GM19468 (cell line): ENCODE results near the gene PSMA2.
A peak's percentile ranks its signal among the peaks of the same experiment; 100 is the strongest.

Experiments
- ATAC-seq: cut with Tn5 transposase; IDR thresholded peaks from one replicate; pipeline ENCODE4 v1.9.1; 2021; ENCODE audit warnings: mild to moderate bottlenecking, moderate library complexity, moderate number of reproducible peaks; ENCODE audit not compliant: unreplicated experiment; ENCODE audit errors: extremely low read depth

The PSMA2 gene

DNA sequence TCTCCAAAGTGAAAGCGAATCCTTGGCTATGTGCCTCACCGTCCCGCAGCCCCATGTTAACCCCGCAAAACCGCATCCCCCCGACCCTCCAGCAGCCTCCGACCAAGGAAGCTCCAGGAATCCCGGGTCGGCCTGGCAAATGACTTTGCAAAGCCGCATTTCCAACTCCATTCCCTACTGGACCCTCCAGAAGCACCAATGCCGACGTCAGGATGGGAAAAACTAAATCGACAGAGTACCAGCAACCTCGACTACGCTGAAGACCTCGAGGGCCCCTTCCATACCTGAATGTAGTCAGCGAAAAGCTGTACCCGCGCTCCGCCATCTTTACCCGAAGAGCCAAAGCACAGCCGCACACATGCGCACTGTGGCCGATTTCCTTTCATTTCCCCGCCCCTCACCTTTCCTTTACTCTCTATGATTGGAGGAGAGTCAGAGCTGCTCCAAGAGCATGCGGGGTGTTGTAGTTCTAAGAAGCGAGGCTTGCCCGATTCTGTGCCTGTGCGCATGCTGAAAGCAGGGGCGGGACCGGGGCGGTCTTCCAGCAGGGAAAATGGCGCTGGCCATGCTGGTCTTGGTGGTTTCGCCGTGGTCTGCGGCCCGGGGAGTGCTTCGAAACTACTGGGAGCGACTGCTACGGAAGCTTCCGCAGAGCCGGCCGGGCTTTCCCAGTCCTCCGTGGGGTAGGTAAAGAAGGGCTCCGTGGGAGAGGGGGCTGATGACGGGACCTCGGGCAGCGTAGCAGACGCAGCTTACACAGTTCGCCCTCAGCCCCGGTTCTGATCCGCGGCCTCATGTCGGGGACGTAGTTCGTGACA lies at the start of gene PSMA2, which contains the start of gene MRPL32:
PSMA2 (minus strand) TSS at position 341 of the 818 bp plus-strand sequence; CDS start at position 325, 16 bp downstream.
MRPL32 (plus strand) TSS at position 543 of the 818 bp plus-strand sequence; CDS start at position 554, 11 bp downstream.
- peak; percentile 99 for ATAC-seq

DNA sequence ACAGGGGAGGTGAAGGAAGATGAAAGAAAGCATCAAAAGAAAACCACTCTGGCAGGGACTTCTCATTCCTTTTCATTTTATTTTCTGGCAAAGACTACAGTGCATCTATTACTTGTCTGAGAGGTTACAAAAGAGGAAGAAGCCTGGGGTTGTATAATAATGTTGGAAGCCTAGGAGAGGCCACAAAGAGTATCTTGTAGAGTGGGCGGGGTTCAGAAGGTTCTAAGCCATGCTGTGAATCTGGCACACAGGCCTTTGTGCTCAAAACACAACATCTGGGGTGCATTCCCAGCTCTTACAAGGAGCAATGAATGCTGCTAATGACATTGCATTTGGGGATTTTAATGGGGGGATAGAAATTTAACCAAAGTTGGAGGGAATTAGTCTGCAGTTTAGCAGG lies 49.6 kb upstream of the PSMA2 start:
- ATAC-seq, result no peak

DNA sequence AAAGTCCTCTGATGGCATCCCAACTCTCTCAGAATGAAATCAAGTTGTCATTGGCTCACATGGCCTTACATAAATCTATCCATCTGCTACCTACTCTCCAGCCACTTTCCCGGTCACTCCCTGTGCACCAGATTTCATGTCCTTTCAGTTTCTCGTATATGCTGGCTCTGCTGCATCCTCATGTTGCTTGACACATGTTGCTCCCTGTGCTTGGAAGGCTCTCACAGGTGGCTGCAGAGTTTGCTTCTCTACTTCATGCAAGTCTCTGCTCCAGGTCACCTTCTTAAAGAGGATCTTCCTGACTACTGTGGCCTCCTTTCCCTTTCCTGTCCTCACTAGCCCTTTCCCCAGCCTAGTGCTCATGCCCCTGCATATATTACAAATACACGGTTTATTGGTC lies 48.5 kb upstream of the PSMA2 start:
- no peak for ATAC-seq

DNA sequence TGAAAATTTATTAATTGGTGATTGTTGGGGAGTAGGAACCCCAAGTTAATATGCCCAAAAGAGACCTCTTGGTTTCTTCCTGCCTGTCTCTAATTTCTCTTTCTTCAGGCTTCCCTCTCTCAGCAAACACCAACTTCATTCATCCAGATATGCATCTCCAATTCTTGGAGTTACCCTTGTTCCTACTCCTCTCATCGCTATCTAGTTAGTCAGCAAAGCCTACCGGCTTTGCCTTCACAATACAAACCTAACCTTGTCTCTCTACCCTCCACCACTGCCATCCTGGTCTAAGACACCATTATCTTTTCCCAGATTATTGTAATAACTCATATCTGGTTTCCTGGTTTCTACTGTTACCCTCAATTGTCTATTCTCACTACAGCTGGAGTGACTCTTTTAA lies 48.1 kb upstream of the PSMA2 start:
- ATAC-seq, result no peak

DNA sequence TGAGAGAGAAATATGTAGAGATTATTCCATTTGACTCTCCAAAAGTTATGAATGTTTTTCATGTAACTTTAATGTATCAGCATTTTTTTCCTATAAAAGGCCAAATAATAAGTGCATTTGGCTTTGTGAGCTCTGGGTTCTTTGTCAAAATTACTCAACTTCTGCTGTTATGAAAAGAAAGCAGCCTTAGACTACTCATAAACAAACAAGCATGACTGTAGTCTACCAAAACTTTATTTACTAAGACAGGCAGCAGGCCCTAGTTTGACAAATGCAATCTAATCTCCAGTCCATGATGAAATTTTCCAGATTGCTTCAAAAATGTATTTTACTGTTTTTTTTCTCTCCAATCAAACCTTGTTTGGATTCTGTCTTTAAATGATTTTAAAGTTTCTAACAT lies 46.5 kb upstream of the PSMA2 start:
- no peak for ATAC-seq

DNA sequence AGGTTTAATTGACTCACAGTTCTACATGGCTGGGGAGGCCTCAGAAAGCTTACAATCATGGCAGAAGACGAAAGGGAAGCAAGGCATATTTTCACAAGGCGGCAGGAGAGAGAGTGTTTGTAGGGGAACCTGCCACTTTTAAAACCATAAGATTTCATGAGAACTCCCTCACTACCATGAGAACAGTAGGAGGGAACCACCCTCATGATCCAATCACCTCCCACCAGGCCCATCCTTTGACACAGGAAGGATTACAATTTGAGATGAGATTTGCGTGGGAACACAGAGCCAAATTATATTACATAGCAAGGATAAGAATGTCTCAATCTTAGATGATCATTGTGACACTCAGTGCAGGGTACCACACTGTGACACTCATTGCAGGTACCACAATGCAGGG lies 44.4 kb upstream of the PSMA2 start:
- no peak for ATAC-seq

DNA sequence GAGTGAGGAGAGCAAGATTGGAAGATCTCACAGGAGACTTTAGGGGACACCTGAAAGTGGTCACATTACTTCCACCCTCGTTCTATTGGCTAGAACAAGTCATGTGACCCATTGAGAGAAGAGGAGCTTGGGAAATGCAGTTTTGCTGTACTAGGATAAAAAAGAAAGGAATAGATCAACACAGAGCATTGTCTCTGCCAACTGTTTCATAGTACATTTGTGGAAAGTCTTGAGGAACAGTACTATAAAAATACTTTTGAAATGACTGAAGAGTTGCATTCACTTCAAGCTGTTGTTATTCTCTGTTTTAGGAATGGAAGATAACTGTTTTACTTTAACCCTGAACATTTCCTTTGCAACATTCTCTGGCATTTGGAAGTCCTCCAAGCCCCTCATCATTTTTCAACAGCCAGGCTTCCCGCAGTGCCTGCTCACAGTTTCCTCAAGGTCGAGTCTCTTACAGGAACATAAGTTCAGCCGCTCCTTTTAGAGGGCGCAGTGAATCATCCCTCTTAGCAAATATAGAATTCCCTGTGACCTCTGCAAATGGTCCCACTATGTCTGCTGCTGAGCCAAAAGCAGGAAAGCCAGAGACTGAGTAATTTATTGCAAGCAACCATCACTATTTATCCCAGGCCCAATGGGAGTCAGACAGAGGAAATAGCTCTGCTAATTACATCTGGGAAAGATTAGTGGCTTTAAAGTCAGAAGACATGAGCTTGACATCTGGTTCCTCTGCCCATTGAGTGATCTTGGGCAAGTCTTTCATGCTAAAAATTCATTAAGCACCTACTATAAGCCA lies 40.9 kb upstream of the PSMA2 start:
- no peak for ATAC-seq

DNA sequence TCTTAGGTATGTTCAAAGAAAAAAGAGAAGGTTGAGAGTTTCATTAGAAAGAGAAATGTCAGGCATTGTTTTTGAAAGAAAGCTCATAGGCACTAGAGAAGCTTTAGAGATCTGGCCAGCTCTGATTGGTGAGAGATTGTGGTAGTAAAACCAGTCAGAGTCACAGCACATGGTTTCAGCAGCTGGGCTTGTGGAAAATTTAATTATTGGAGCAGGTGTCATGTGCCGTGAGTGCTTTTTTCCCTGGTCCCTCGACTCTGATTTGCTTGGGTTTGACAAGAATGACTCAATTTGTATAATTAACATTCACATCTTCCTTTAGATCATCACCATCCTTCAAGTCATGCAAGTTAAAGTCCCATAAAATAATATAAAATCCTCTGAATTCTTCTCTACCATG lies 35.4 kb upstream of the PSMA2 start:
- ATAC-seq, result no peak

DNA sequence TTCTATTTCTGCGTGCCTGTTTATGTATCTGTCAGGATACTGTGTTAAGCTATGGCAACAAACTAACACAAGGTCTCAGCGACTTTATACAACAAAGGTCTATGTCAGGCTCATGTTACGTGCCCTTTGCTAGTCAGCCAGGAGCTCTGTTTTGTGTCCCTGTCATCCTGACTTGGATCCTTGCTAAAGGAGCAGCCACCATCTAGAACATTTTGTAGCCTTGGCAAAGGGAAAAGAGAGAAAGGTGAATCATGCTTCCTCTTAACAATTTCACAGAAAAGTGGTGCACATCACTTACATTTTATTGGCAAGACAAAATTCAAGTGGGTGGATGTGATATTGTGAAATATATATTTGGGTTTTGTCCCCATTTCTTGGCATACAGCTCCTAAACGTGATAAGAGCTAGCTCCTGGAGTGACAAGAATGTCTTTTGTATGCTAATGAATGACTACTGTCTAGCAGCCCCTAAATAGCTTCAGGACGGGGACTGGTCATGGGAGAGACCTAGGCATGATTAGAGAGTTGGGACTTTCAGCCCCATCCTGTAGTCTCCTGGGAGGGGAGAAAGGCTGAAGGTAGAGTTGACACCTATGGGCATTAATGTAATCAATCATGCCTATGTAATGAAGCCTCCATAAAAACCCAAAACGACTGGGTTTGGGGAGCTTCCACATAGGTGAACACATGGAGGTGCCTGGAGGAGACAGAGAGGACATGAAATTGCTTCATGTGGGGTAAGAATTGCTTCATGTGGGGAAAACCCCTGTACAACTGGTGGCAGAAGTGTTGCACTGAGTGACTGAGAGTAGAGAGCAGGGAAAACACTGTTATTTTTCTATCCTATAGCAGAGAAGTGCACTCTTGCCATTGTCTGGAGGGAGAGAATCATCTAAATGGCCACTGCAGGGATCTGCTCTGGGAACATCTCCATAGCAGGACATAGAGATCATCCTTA lies 33.2 kb upstream of the PSMA2 start:
- no peak for ATAC-seq

DNA sequence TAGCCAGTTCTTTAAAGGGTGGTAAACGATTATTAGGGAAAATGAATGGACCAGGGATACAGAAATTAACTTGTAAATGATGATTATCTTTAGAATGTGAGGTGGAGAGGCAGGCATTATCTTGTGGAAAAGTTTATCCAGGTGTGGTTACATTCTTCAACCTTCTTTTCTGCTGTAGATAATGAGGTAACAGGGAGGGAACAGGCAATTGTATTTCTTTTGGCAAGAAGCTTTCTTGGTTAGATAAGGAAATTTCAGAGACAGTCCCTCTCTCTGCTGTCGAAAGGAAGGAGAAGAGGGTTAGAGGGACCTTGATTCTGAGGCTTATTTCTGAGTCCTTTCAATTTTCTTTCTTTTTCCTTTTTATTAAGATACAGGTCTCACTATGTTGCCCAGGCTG lies 32.3 kb upstream of the PSMA2 start:
- no peak for ATAC-seq

DNA sequence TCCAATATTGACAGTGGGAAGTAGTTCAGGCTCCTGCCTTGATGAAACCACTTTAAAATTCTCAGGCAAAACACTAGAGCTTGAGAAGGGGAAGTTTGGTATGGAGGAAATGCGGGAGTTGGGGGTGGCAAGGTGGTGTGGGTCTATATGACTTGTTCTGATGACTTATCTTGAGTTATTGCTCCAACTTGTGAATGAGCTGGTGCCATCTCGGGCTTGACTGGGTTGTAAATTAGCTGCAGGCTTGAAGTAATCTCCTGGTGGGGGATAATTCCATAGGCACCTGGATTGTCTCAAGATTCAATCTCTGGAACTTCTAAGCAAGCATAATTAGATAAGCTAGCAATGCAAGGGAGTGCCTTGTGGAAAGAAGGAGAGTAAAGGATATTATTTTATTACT lies 29.2 kb upstream of the PSMA2 start:
- ATAC-seq, result no peak

DNA sequence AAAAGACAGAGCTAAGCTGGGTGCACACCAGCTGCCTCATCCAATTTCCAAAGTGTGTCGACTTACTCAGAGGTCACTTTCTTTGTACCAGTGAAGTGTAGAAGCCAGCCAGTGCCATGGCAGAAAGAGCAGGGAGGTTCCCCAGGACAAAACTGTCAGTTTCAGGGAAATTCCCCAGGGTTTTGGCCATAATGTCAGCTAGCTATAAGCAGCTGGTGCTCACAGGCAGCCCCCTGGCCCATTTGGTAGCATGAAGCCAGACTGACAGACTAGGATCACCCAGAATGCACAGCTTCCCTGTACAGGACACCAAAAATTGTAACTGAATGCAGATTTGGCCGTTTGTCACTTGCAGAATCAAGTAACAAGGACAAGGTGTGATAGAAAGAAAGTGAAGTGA lies 28.8 kb upstream of the PSMA2 start:
- no peak for ATAC-seq

DNA sequence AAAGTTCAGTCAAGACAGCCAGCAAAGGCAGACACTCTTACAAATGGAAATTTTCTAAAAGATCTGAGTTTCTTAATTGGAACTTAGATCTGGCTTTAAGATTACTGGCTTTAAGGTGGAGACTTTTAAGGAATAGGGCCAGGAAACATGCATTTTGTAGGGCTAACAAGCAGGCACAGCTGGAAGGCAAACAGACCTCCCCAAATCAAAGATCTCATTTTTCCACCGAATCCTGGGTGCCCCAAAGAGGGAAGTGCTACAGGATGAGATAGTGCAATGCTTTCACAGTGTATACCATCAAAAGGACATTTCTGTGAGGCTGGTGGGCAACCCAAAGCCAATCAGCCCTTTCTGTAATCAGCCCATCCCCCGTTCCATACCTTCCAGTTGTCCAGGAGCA lies 27.6 kb upstream of the PSMA2 start:
- no peak for ATAC-seq

DNA sequence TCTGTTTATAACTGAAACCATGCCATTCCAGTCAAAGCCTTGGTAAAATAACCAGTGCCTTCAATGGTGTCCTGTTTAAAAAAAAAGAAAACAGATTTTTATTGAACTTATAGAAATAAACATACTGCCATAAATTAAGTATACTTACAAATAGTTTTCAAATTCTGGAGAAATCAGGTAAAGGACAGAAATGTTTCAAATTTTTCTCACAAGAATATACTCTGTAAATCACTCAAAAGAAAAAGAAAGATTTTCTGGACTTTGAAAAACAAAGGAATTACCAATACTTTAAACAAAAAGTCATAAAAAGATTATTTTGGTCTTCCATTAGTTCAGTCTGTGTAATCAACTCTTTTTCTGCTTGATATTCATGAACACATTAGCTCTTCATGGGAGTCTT lies 24.1 kb upstream of the PSMA2 start:
- no peak for ATAC-seq

DNA sequence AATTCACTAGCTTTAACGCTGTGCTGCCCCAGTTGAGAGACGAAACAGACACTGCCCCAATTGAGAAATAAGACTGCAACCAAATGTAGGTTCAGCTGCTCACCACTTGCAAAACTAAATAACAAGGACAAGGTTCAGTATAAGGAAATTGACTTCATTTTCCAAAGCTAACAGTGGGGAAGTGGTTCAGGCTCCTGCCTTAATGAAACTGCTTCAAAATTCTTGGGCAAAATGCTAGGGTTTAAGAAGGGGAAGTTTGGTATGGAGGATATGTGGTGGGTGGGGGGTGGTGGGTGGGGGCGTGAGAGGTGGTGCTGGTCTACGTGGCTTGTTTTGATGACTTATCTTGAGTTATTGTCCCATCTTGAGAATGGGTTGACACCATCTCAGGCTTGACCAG lies 22.0 kb upstream of the PSMA2 start:
- ATAC-seq, result no peak

DNA sequence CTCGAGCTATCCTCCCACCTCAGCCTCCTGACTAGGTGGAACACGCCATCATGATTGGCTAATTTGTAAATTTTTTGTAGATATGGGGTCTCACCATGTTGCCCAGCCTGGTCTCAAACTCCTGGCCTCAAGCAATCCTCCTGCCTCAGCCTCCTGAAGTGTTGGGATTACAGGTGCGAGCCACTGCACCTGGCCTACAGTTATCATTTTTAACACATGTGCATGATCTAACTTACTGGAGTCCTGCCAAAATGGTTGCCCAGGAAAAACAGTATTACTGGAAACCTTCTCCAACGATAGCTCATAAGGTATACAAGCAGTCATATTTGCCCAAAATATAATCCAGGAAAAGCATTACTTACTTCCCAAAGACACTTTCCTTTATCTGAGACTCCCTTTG lies 20.4 kb upstream of the PSMA2 start:
- ATAC-seq, result no peak

DNA sequence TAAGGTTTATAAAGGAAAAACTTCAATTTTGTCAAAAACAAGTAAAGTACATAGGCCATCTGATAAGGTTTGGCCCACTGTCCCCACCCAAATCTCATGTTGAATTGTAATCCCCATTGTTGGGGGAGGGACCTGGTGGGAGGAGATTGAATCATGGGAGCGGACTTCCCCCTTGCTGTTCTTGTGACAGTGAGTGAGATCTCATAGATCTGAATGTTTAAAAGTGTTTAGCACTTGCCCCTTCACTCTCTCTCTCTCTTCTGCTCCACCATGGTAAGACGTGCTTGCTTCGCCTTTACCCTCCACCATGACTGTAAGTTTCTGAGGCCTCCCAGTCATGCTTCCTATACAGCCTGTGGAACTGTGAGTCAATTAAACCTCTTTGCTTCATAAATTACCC lies 18.4 kb upstream of the PSMA2 start:
- ATAC-seq, result no peak

DNA sequence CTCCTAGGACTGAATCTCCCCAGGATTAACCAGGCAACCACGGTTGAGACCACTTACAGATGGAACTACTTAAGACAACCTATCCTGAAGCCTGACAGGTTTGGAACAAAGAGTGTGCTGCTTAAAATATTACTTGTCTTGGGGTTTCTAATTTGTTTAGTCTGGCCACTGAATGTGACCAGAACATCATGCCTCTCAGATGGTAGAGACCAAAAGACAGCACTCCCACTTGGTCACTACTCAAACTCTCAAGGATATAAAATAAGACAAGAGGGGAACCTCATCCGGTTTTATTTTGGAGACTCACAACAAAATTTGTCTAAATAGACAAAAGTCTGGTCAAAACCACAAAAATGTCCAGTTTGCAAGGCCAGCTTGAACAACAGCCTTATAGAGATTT lies 15.5 kb upstream of the PSMA2 start:
- no peak for ATAC-seq

DNA sequence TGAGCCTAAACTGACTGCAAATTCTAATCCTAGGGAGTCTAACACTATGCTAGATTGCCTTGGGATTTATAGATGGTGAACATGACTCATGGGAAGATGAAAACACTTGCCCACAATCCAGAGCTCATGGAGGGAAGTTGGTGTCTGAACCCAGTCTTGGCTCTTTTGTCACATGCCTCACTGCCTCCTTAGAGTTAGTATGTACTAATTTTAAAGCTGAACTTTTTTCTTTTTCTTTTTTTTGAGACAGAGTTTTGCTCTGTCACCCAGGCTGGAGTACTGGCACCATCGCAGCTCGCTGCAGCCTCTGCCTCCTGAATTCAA lies 14.6 kb upstream of the PSMA2 start:
- no peak for ATAC-seq

DNA sequence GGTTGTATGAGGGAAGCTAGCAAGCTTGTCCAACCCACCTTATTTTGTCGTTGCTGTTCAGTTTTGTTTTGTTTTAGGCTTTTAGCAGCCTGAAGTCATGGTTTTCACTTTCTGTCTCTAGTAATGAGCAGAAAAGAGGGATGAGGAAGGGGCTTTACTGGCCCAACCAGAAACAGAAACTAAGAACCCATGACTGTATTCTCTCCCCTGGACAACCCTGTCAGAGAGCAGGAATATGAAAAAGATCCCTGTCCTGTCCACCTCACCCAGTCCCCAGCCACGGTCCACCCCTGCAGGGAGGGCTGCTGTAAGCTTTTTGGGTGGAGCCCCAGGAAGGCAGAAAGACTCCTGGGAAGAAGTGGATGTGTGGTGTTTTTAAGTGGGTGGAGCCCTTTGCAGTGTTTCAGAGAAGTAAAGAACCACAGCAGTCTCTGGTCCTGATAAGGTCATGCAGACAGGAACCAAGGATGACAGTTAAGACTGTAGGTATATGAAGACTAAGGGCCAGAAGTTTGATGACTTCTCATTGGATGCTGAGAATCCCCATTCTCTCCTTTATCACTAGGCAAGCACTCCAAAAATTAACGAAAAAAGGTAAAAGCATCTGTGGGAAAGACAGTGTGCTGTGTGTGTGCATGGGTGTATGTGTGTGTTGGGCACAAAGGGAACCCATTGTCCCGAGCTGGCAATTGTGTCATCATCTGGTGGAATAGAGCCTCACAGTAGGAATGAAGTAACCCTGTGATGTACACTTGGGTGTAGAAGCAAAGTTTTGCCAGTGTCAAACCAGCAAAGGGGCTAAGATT lies 14.1 kb upstream of the PSMA2 start:
- no peak for ATAC-seq
